Measurements from ENCODE around the gene SOX18. TPM values are rescaled to one million over a fixed set of nuclear protein-coding genes. Genes with fewer than 3 reads are reported as not detected.

The SOX18 gene
- total and polyA plus RNA-seq, 2 of the 4 experiments (the other 2 are of a cell fraction), result not detected

DNA sequence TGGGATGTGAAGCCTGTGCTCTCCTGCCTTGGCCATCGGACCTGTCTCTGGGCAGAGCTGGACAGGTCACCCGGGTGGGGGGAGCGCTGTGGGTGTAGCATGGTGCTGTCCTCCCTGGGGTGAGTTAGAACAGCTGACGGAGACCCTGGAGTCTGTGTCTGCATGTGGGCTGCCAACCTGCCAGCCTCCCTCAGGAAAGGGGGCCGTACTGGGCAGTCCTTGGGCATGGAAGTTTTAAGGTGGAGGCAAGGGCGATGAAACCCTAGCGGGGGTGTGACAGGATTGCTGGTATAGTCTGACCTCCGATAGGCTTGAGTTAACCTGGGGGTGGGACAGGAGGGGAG lies 2.4 kb downstream of the SOX18 start:
- Histone ChIP-seq H4K5ac (ENCODE audit: low read depth, low read length) (no peak overlapping the region), H3K14ac (replicated peaks; ENCODE audit: low read depth, low read length) (no peak overlapping the region), H2BK120ac (ENCODE audit: low read depth, low read length) (no peak overlapping the region), H3K27ac (ENCODE audit: insufficient read depth, low read length) (no peak overlapping the region), H2AK9ac (replicated peaks; ENCODE audit: low read depth, low read length, poor library complexity) (no peak overlapping the region), H3K27me3 (ENCODE audit: control insufficient read depth, insufficient read depth, low read length) (peaks cover 66% of the 10 kb centered on the region), H3K9me3 (ENCODE audit: control insufficient read depth, insufficient read depth, low read length) (no peaks in the 10 kb centered on the region), H3K18ac (ENCODE audit: low read depth, low read length) (no peak overlapping the region), H3K4me2 (ENCODE audit: low read depth, low read length) (no peak overlapping the region), H3K79me1 (ENCODE audit: low read depth in 1 of 2, low read length in 2 of 2) (no peaks in the 10 kb centered on the region), H3K4ac (ENCODE audit: low read depth, low read length) (no peak overlapping the region), H2BK5ac (ENCODE audit: low read depth, low read length, poor library complexity, severe bottlenecking) (no peak overlapping the region), H2BK15ac (ENCODE audit: low read depth, low read length) (no peak overlapping the region), H3K36me3 (ENCODE audit: control insufficient read depth, insufficient read depth, low read length) (no peaks in the 10 kb centered on the region), H4K8ac (ENCODE audit: low read depth in 2 of 2, low read length in 2 of 2) (no peak overlapping the region), H3K9me1 (ENCODE audit: insufficient read depth, low read length) (no peaks in the 10 kb centered on the region), H2AFZ (replicated peaks; ENCODE audit: low read length, poor library complexity) (no peak overlapping the region), H4K91ac (ENCODE audit: insufficient read depth, low read depth, low read length) (no peak overlapping the region), H3K23ac (ENCODE audit: low read depth, low read length) (no peak overlapping the region), H4K20me1 (ENCODE audit: insufficient read depth, low read length) (no peaks in the 10 kb centered on the region; the same call in 1 of the 2 replicates), H2AK5ac (ENCODE audit: low read depth, low read length) (no peak overlapping the region), H2BK20ac (ENCODE audit: low read depth, low read length) (no peak overlapping the region), H3K9ac (ENCODE audit: low read depth, low read length) (no peak overlapping the region), H3K56ac (ENCODE audit: extremely low read depth, insufficient read depth, low read length) (no peak overlapping the region), H3K4me1 (ENCODE audit: control insufficient read depth, insufficient read depth, low read length) (peaks cover 2% of the 10 kb centered on the region; the same call in 1 of the 2 replicates), H3K4me3 (ENCODE audit: insufficient read depth, low read depth, low read length) (no peak overlapping the region)
- intact Hi-C loops (cut with micrococcal nuclease) (no loop called here), in situ Hi-C loops (cut with MboI; ENCODE audit: low sequenced_read_pairs) (no loop called here), dilution Hi-C loops (cut with HindIII; ENCODE audit: low sequenced_read_pairs, unreplicated experiment) (no loop called here)
- DNase-seq, result no peak
- WGBS, 2 experiments (ENCODE audit: extremely low coverage in 2 of 2, insufficient read length in 1 of 2), result 76% methylated on average over 4 of the region's 8 CpGs; no CpG with 5 or more reads in 1 of the 2 experiments
- TF ChIP-seq CTCF (conservative IDR thresholded peaks at IDR 0.05; ENCODE audit: low read depth, low read length) (no peak), MAFK (IDR thresholded peaks at IDR 0.05; ENCODE audit: low read depth, low read length) (no peak), CEBPB (IDR thresholded peaks at IDR 0.05; ENCODE audit: low read depth, low read length) (no peak), CHD1 (IDR thresholded peaks at IDR 0.05; ENCODE audit: low read depth, low read length) (no peak), RFX5 (IDR thresholded peaks at IDR 0.05; ENCODE audit: low read depth, low read length) (no peak), FOS (IDR thresholded peaks at IDR 0.05; ENCODE audit: low read depth, low read length) (no peak), RCOR1 (IDR thresholded peaks at IDR 0.05; ENCODE audit: insufficient replicate concordance, low read length) (no peak), RAD21 (IDR thresholded peaks at IDR 0.05; ENCODE audit: low read length) (no peak), BHLHE40 (IDR thresholded peaks at IDR 0.05; ENCODE audit: low read depth, low read length) (no peak), SMC3 (IDR thresholded peaks at IDR 0.05; ENCODE audit: low read depth, low read length) (no peak), ELK1 (IDR thresholded peaks at IDR 0.05; ENCODE audit: borderline replicate concordance, low read depth, low read length) (no peak), NFE2L2 (IDR thresholded peaks at IDR 0.05; ENCODE audit: low read depth, low read length) (no peak), MAZ (IDR thresholded peaks at IDR 0.05; ENCODE audit: borderline replicate concordance, low read depth, low read length) (no peak), POLR2A (IDR thresholded peaks at IDR 0.05; ENCODE audit: low read depth, low read length) (no peak), USF2 (IDR thresholded peaks at IDR 0.05; ENCODE audit: low read depth, low read length) (no peak)
- CTCF ChIA-PET, result no interaction called here
- POLR2A ChIA-PET (ENCODE audit: unreplicated experiment), result no interaction called here
- no TSS peak for BruUV-seq (replicated peaks)
- ATAC-seq (ENCODE audit: low read depth), result no peak
